ENCODE measurements around the gene ZBTB9.

Gene ZBTB9

DNA sequence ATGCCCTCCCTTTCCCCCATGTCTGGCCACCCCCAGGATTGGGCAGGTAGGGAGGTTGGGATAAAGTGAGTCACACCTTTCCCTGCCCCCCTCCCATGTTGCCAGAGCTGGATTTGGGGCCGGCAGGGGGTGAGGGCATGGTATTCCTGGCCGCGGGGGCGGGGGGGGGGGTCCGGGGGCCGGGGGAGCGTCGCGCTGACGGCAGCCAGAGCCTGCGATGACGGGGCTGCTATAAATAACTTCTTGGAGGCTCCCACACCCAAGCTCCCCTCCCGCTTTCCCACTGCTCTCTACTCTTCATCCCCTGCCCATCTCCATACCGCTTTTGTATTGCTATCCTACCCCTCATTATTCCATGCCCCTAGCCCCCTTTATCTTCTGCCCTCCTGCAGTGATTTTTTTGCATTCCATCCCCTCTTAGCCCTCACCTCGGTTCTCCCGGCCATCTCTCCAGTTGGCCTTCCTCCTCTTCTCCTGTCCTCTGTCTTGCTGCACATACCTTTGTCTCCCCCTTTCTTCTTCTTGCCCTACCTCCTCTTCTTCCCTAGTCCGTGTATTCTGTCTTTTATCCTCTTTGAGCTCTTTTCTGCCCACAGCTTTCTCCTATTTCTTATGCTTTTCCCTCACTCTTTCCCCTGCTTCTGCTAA lies 20.7 kb upstream of the ZBTB9 start:
- DNase-seq = no peak

GRCh38 chr6:33434961-33435360 lies 19.4 kb upstream of the ZBTB9 start:
- no peak for DNase-seq

DNA sequence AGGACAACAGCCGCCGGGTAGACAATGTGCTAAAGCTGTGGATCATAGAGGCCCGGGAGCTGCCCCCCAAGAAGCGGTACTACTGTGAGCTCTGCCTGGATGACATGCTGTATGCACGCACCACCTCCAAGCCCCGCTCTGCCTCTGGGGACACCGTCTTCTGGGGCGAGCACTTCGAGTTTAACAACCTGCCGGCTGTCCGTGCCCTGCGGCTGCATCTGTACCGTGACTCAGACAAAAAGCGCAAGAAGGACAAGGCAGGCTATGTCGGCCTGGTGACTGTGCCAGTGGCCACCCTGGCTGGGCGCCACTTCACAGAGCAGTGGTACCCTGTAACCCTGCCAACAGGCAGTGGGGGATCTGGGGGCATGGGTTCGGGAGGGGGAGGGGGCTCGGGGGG lies 16.7 kb upstream of the ZBTB9 start:
- DNase-seq = no peak

DNA sequence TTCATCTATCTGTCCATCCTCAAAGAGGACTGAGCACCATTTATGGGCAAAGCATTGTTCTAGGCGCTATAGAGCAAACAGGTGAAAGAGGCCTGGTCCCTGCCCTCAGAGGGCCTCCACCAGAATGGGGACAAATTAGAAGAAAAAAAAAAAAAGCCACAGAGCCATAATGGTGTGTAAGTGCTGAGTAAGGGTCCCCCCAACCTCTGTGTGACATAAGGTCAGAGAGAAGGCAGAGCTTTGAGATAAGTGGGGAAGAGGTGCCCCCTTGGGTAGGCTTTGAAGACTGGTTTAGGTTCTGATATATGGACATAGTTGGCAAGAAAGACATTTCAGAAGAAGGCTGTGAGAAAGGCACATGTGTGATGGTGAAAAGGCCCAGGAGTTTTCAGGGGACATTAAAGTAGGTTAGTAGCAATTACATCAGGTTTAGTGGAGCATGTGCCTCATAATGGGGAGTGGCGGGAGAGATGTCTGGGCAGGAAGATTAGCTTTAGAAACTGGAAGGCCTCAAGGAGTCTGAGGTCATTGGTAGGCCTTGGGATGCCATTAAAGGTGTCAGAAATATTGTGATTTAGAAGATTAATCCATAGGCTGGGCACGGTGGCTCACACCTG lies 15.3 kb upstream of the ZBTB9 start:
- DNase-seq = no peak

GRCh38 chr6:33439956-33440648 lies 14.3 kb upstream of the ZBTB9 start:
- no peak for DNase-seq

DNA sequence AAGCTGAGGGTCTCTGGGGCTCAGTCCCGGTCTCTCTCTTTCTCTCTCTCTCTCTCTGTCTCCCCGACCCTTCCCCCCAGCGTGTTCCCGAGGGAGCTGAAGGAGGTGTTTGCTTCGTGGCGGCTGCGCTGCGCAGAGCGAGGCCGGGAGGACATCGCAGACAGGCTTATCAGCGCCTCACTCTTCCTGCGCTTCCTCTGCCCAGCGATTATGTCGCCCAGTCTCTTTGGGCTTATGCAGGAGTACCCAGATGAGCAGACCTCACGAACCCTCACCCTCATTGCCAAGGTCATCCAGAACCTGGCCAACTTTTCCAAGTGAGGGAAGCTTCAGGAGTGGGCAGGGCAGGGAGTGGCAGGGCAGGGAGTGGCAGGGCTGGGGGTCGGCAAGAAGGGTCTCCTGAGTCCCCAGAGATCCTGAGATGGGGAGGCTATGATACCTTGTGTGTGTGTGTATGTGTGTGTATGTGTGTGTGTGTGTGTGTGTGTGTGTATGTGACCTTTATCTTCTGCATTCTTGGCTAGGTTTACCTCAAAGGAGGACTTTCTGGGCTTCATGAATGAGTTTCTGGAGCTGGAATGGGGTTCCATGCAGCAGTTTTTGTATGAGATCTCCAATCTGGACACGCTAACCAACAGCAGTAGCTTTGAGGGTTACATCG lies 13.6 kb upstream of the ZBTB9 start:
- no peak for DNase-seq

GRCh38 chr6:33441457-33441856 lies 12.9 kb upstream of the ZBTB9 start:
- DNase-seq = no peak

GRCh38 chr6:33442283-33442682 lies 12.1 kb upstream of the ZBTB9 start:
- DNase-seq = no peak

GRCh38 chr6:33443025-33443424 lies 11.4 kb upstream of the ZBTB9 start:
- DNase-seq = no peak

- DNase-seq = no peak
Measured at GRCh38 chr6:33443619-33444504, 10.5 kb upstream of the ZBTB9 start.

DNA sequence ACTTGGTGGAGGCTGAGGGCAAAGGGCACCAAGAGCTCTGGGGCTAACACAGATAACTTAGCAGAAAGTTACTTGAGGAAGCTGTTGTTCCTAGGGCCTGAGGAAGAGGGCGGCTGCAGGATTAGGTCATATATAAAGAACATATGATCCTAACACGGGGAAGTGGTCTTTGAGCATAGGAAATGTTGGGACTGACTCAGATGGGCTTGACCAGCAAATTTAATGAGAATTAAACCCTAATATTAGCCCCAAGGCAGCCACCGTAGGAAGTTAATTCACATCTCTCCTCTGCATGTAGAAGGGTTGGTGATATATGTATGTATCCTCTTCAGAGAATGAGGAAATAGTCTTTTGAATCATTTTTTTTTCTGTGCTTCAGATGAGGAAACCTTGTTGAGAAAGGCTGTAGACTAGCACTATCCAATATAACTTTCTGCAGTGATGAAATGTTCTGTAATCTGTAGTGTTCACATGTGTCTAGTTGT lies 9.2 kb upstream of the ZBTB9 start:
- no peak for DNase-seq

GRCh38 chr6:33446356-33446755 lies 8.0 kb upstream of the ZBTB9 start:
- DNase-seq = no peak

DNA sequence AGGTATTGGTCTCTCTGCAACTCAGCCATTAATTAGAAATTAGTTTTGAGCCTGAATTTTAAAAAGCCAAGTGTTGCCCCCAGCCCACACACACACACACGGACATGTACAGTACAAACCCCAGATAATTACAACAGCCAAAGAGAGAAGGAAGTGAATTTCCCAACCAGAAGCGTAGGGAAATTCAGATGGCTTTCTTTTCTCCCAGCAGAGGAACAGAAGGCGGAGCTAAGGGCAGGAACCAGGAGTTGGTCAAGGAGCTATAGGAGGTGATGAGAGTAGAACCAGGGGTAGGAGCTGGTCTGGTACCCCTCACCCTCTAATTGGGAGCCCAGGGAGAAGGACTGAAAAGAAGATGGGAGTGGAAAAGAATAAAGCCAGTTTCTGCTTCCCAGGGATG lies 3.9 kb upstream of the ZBTB9 start:
- no peak for DNase-seq

DNA sequence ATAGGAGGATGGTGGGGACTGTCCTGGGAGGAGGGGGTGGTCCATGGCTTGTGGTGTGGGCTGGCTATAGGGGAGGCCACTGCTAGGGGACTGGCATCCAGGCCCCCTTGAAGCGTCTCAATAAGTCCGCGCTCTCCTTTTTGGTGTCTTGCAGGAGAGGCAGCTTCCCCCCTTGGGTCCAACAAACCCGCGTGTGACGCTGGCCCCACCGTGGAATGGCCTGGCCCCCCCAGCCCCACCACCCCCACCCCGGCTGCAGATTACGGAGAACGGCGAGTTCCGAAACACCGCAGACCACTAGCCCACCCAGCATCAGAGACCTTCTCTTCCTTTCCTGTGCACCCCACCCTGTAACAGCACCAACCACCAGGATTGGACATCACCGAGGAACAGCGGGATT lies 2.8 kb upstream of the ZBTB9 start:
- DNase-seq = no peak

- DNase-seq = no peak
Measured at GRCh38 chr6:33452496-33452895, 1.9 kb upstream of the ZBTB9 start.

GRCh38 chr6:33453393-33454008 lies 875 bp upstream of the ZBTB9 start:
- no peak for DNase-seq

DNA sequence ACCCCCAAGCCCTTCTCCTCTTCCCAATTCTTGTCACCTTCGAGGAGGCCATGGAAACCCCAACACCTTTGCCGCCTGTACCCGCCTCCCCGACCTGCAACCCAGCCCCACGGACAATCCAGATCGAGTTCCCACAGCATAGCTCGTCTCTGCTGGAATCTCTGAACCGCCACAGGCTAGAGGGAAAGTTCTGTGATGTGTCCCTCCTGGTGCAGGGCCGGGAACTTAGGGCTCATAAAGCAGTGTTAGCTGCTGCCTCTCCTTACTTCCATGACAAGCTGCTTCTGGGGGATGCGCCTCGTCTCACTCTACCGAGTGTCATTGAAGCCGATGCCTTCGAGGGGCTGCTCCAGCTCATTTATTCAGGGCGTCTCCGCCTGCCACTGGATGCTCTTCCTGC lies 675 bp downstream of the ZBTB9 start:
- no peak for DNase-seq

GRCh38 chr6:33456156-33456555 lies 1.8 kb downstream of the ZBTB9 start:
- DNase-seq = no peak

GRCh38 chr6:33458676-33459075 lies 4.3 kb downstream of the ZBTB9 start:
- DNase-seq = no peak

DNA sequence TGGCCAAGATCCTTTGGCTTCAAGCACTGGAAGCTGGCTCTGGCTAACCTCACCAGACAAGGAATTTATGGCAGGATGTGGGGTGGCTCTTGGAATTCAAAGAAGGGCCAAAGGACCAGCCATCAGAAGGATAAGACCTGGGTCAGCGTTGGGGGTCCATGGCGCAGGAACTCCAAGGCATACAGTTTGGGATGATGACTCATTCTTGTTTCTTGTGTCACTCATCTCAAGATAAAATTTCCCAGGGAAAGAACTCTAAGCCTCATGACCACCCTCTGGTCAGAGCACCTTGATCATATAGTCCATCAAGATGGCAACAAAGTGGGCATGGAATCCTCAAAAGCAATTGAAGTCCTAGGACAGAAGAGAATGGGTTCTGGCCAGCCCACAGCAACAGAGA lies 4.8 kb downstream of the ZBTB9 start:
- DNase-seq = no peak

- no peak for DNase-seq
Measured at GRCh38 chr6:33466075-33466735, 11.8 kb downstream of the ZBTB9 start.

GRCh38 chr6:33467091-33467490 lies 12.7 kb downstream of the ZBTB9 start:
- DNase-seq = no peak

All from stimulated activated naive CD4-positive, alpha-beta T cell treated with Interleukin-2 at 50 U/mL for 16 hours (primary cell).